HG03571 (cell line): Measurements from ENCODE around the gene ABHD17A.
"Not testable (repeated sequence)": the region's sequence is repeated elsewhere in the genome, so short reads cannot be mapped to it uniquely, and the experiment has no call there.

ENCODE experiments used
- ATAC-seq: cut with Tn5 transposase; IDR thresholded peaks from one replicate; pipeline ENCODE4 v1.9.1; 2021; ENCODE audit not compliant: unreplicated experiment

Gene ABHD17A

GRCh38 chr19:1882089-1882785 lies 3.1 kb downstream of the ABHD17A start:
- no peak for ATAC-seq

GRCh38 chr19:1881393-1882088 lies 3.8 kb downstream of the ABHD17A start:
- not testable (repeated sequence) for ATAC-seq

- no peak for ATAC-seq
Observed at GRCh38 chr19:1880611-1881392, 4.5 kb downstream of the ABHD17A start.

GRCh38 chr19:1879982-1880381 lies 5.3 kb downstream of the ABHD17A start:
- not testable (repeated sequence) for ATAC-seq

- not testable (repeated sequence) for ATAC-seq
Observed at GRCh38 chr19:1878583-1878982, 6.7 kb downstream of the ABHD17A start.

GRCh38 chr19:1877280-1877660 lies 8.0 kb downstream of the ABHD17A start:
- ATAC-seq, result not testable (repeated sequence)

GRCh38 chr19:1876496-1877279 lies 8.6 kb downstream of the ABHD17A start:
- peak; percentile 4 for ATAC-seq

GRCh38 chr19:1875646-1876495 lies 9.4 kb downstream of the ABHD17A start:
- ATAC-seq, result peak; percentile 81

- not testable (repeated sequence) for ATAC-seq
Observed at GRCh38 chr19:1875265-1875645, 10.0 kb downstream of the ABHD17A start.

- no peak for ATAC-seq
Observed at GRCh38 chr19:1874554-1875185, 10.6 kb downstream of the ABHD17A start.

- ATAC-seq, result no peak
Observed at GRCh38 chr19:1873524-1874473, 11.5 kb downstream of the ABHD17A start.

- ATAC-seq, result no peak
Observed at GRCh38 chr19:1872807-1873523, 12.3 kb downstream of the ABHD17A start.

GRCh38 chr19:1871630-1872029 lies 13.7 kb downstream of the ABHD17A start:
- no peak for ATAC-seq

GRCh38 chr19:1871140-1871597 lies 14.1 kb downstream of the ABHD17A start:
- ATAC-seq, result no peak

GRCh38 chr19:1868971-1869370 lies 16.3 kb downstream of the ABHD17A start:
- ATAC-seq, result no peak

- no peak for ATAC-seq
Observed at GRCh38 chr19:1867349-1867724, 18.0 kb downstream of the ABHD17A start.

- no peak for ATAC-seq
Observed at GRCh38 chr19:1866693-1867348, 18.5 kb downstream of the ABHD17A start.
